Thoracic aorta (tissue), 2 donors: Measurements from ENCODE around the gene NRXN3. TPM values are rescaled to one million over a fixed set of nuclear protein-coding genes. Genes with fewer than 3 reads are reported as not detected.

Experiments used
- ATAC-seq: fragments of 150-250 bp; one replicate; pipeline ENCODE4 v1.8.0; 2017; ENCODE audit warnings: low read depth; ENCODE audit not compliant: insufficient number of reproducible peaks, low FRiP score
- DNase-seq: peaks from one replicate; pipeline ENCODE4 v3.0.0-alpha.2; 2020; ENCODE audit warnings: low spot score
- H3K27ac ChIP-seq, 2 donors: fragments of 200-600 bp; sonication (generic); 1 replicate in 1 of 2; 2 replicates in 1 of 2; pipeline ENCODE4 v1.5.1; 2016; ENCODE audit warnings: mild to moderate bottlenecking in 2 of 2, moderate library complexity in 2 of 2
- H3K27me3 ChIP-seq: fragments of 200-600 bp; sonication (generic); replicated peaks from 2 replicates; pipeline ENCODE4 v1.6.0; 2016; ENCODE audit warnings: mild to moderate bottlenecking; ENCODE audit not compliant: insufficient read depth
- H3K36me3 ChIP-seq: fragments of 200-600 bp; sonication (generic); one replicate; pipeline ENCODE4 v1.5.1; 2016
- H3K4me1 ChIP-seq, 2 donors: fragments of 200-600 bp; sonication (generic); 1 replicate in 1 of 2; 2 replicates in 1 of 2; pipeline versions ENCODE4 v1.5.1 to v1.6.0; 2016; ENCODE audit warnings: low read depth in 2 of 2, mild to moderate bottlenecking in 1 of 2; ENCODE audit not compliant: control insufficient read depth in 1 of 2
- H3K4me3 ChIP-seq: fragments of 200-600 bp; sonication (generic); 2 replicates; pipeline ENCODE4 v1.5.1; 2016; ENCODE audit warnings: mild to moderate bottlenecking
- H3K9me3 ChIP-seq: fragments of 200-600 bp; sonication (generic); 2 replicates; pipeline ENCODE4 v1.5.1; 2016
- total RNA-seq, 2 donors: library from RNA; depleted of rRNA; stranded (reverse); fragments of >200 nt; gene quantifications; one replicate each; pipeline versions ENCODE4 v1.1.0 to v1.2.3, GENCODE V29; 2016
- TF ChIP-seq, protein P1 (sequence below): fragments of 200-600 bp; sonication (generic); IDR thresholded peaks from one replicate; pipeline ENCODE4 v1.5.1; 2019; ENCODE audit warnings: antibody characterized with exemption

The NRXN3 gene
- total RNA-seq, 2 donors from 2014 or later = 5.6 to 33.3 TPM

GRCh38 chr14:78344290-78344689 lies 174.1 kb downstream of the NRXN3 start:
- Histone ChIP-seq H3K9me3 (no peaks in the 10 kb centered on the region), H3K27ac (no peak overlapping the region), H3K27me3 (no peaks in the 10 kb centered on the region), H3K36me3 (no peaks in the 10 kb centered on the region), H3K4me3 (no peak overlapping the region), H3K4me1 (no peaks in the 10 kb centered on the region)
- DNase-seq = no peak
- ATAC-seq = no peak
- TF ChIP-seq, protein P1, sequence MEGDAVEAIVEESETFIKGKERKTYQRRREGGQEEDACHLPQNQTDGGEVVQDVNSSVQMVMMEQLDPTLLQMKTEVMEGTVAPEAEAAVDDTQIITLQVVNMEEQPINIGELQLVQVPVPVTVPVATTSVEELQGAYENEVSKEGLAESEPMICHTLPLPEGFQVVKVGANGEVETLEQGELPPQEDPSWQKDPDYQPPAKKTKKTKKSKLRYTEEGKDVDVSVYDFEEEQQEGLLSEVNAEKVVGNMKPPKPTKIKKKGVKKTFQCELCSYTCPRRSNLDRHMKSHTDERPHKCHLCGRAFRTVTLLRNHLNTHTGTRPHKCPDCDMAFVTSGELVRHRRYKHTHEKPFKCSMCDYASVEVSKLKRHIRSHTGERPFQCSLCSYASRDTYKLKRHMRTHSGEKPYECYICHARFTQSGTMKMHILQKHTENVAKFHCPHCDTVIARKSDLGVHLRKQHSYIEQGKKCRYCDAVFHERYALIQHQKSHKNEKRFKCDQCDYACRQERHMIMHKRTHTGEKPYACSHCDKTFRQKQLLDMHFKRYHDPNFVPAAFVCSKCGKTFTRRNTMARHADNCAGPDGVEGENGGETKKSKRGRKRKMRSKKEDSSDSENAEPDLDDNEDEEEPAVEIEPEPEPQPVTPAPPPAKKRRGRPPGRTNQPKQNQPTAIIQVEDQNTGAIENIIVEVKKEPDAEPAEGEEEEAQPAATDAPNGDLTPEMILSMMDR = no peak

DNA sequence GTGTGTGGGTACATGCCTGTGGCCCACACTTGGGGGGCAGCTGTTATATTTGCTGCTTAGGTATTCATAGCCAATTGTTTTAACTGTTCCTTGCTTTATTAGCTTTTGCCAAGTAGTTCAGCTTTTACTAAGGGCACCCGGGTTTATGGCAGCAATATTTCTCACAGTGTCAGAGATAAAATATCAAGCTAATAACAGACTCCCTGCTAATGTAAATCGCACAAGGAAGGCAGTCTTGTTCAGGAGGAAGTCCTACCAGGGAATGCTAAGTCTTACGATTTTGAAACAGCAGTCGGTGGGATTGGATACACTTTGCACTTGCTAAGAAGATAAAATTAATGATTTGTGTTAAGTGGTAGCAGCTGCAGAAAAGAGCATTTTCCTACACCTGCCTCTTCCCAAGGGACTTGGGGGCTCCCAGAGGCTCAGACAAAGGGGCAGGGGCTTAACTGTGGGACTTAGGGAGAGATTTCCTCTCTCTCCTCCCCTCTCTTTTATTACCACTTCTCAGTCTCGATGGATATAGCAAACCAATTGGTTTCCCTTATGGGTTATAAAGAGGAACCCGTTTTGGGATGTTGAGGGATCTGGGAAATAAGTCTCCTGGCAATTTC lies 175.1 kb downstream of the NRXN3 start:
- no peaks in the 10 kb centered on the region for H3K4me1 ChIP-seq
- no peaks in the 10 kb centered on the region for H3K9me3 ChIP-seq
- DNase-seq = no peak
- no peak overlapping the region for H3K27ac ChIP-seq
- no peaks in the 10 kb centered on the region for H3K27me3 ChIP-seq
- no peak for ATAC-seq
- H3K36me3 ChIP-seq = no peaks in the 10 kb centered on the region
- H3K4me3 ChIP-seq = no peak overlapping the region
- TF ChIP-seq, protein P1 = no peak

DNA sequence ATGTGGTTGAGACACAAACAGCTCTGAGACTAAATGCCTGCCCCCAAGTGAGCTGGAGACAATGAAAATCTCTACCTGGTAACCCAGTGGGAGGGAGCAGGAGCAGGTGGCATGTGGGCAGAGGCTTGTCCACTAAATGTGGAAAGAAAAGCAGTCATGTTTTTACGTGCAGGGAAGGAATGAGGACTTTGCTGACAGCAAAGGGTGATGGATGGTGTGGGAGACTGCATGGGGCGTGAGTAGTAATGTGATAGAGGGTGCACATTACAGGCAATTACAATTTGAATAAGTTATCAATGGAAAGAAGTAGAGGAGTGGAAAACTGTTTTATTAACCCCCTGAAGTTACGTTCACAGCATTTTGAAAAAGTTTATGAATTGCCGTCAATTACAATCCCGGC lies 176.6 kb downstream of the NRXN3 start:
- no peaks in the 10 kb centered on the region for H3K27me3 ChIP-seq
- DNase-seq (no peak), ATAC-seq (no peak)
- H3K9me3 ChIP-seq = no peaks in the 10 kb centered on the region
- no peak overlapping the region for H3K27ac ChIP-seq
- no peak overlapping the region for H3K4me3 ChIP-seq
- H3K36me3 ChIP-seq = no peaks in the 10 kb centered on the region
- TF ChIP-seq, protein P1 = no peak
- no peaks in the 10 kb centered on the region for H3K4me1 ChIP-seq

DNA sequence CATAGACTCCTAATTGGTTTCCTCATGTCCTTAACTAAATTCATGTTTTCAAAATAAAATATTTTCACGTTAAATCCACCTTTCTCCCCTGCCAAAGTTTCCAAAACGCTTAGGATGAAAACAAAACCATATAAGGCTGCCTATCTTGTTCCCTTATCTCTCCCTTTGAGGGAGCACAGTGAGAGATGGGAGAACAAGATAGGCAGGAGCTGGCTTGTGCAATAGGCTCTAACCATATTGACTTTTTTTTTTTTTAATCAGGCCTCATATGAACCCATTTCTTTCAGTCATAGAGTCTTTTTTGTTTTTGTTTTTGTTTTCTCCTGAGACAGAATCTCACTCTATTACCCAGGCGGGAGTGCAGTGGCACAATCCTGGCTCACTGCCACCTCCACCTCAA lies 184.9 kb downstream of the NRXN3 start:
- Histone ChIP-seq H3K27me3 (no peaks in the 10 kb centered on the region), H3K36me3 (no peaks in the 10 kb centered on the region), H3K4me3 (no peak overlapping the region), H3K27ac (no peak overlapping the region), H3K9me3 (no peaks in the 10 kb centered on the region), H3K4me1 (no peaks in the 10 kb centered on the region)
- TF ChIP-seq, protein P1 = no peak
- DNase-seq = no peak
- ATAC-seq = no peak

DNA sequence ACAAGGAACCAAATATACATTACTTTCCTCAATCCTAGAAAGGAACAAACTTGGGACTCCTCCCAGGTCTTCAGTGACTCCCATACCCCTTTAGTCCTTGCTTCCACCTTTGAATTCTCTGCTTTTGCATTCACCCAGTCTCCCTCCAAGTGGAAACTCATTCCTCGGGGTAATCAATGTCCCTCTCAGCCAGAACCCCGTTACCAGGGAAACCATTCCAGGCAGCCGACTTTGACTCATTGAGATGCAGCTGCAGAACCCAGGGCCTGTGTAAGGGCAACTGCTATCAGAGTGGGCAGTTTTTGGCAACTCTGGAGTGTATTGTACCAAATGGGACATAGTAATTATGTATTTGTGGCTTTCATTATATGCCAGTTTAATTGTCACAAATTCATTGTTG lies 186.2 kb downstream of the NRXN3 start:
- ATAC-seq = no peak
- DNase-seq = no peak
- Histone ChIP-seq H3K36me3 (no peaks in the 10 kb centered on the region), H3K4me1 (no peaks in the 10 kb centered on the region), H3K27me3 (no peaks in the 10 kb centered on the region), H3K9me3 (no peaks in the 10 kb centered on the region), H3K4me3 (no peak overlapping the region), H3K27ac (no peak overlapping the region)
- TF ChIP-seq, protein P1 = no peak
